Stimulated activated naive B cell treated with anti-CD40 and anti-IgM and Interleukin-4, amounts not matched to agents 10 μg/mL and 1 μg/mL and 100 μg/mL, for 72 hours (primary cell): ENCODE results near the gene DHX57.
"Not testable (repeated sequence)": the region's sequence is repeated elsewhere in the genome, so short reads cannot be mapped to it uniquely, and the experiment has no call there.

Experiments
- ATAC-seq, 2 donors: fragments of 150-1000 bp; cut with Tn5 transposase; replicated peaks; 2 replicates each; pipeline ENCODE4 v1.10.0; 2021; ENCODE audit warnings: moderate library complexity in 1 of 2
- DNase-seq: peaks from one replicate; pipeline ENCODE4 v3.0.0; 2021
- H3K27ac Mint-ChIP-seq: one replicate; pipeline ENCODE4 v1.8.0; 2022; ENCODE audit warnings: mild to moderate bottlenecking, mixed read lengths
- H3K27me3 Mint-ChIP-seq, 2 donors: one replicate each; pipeline ENCODE4 v1.8.0; 2022; ENCODE audit warnings: mixed read lengths in 2 of 2
- H3K36me3 Mint-ChIP-seq, 2 donors: one replicate each; pipeline ENCODE4 v1.8.0; 2022; ENCODE audit warnings: mixed read lengths in 2 of 2, mild to moderate bottlenecking in 1 of 2
- H3K4me1 Mint-ChIP-seq, 2 donors: one replicate each; pipeline ENCODE4 v1.8.0; 2022; ENCODE audit warnings: mixed read lengths in 2 of 2, mild to moderate bottlenecking in 1 of 2
- H3K4me3 Mint-ChIP-seq, 2 donors: one replicate each; pipeline ENCODE4 v1.8.0; 2022; ENCODE audit warnings: mild to moderate bottlenecking in 2 of 2, mixed read lengths in 2 of 2, moderate library complexity in 1 of 2
- H3K9me3 Mint-ChIP-seq, 2 donors: one replicate each; pipeline ENCODE4 v1.8.0; 2022; ENCODE audit warnings: mixed read lengths in 2 of 2, mild to moderate bottlenecking in 1 of 2

The DHX57 gene

GRCh38 chr2:38797953-38798352 is 77.8 kb downstream of the DHX57 start:
- H3K27ac Mint-ChIP-seq = no peak overlapping the region
- H3K4me1 Mint-ChIP-seq = no peaks in the 10 kb centered on the region
- H3K27me3 Mint-ChIP-seq = no peaks in the 10 kb centered on the region
- no peak for ATAC-seq
- no peak overlapping the region for H3K4me3 Mint-ChIP-seq
- no peaks in the 10 kb centered on the region for H3K9me3 Mint-ChIP-seq
- no peak for DNase-seq
- peaks cover 24 to 38% of the 10 kb centered on the region in 2 donors for H3K36me3 Mint-ChIP-seq

- ATAC-seq (no peak), DNase-seq (no peak)
- Mint-ChIP-seq H3K4me1 (no peaks in the 10 kb centered on the region), H3K9me3 (no peaks in the 10 kb centered on the region), H3K4me3 (no peak overlapping the region), H3K27me3 (no peaks in the 10 kb centered on the region), H3K36me3 (peaks cover 21 to 32% of the 10 kb centered on the region in 2 donors), H3K27ac (no peak overlapping the region)
Measured at GRCh38 chr2:38797250-38797676, 78.5 kb downstream of the DHX57 start.

GRCh38 chr2:38795016-38795415 is 80.7 kb downstream of the DHX57 start:
- DNase-seq, H3K4me3 Mint-ChIP-seq, ATAC-seq: not testable (repeated sequence)

GRCh38 chr2:38794235-38794946 is 81.3 kb downstream of the DHX57 start:
- H3K27me3 Mint-ChIP-seq = no peaks in the 10 kb centered on the region
- H3K9me3 Mint-ChIP-seq = no peaks in the 10 kb centered on the region
- H3K4me1 Mint-ChIP-seq = peaks cover 0 to 4% of the 10 kb centered on the region in 2 donors
- H3K27ac Mint-ChIP-seq = no peak overlapping the region
- peaks cover 16 to 20% of the 10 kb centered on the region in 2 donors for H3K36me3 Mint-ChIP-seq
- H3K4me3 Mint-ChIP-seq = no peak overlapping the region
- ATAC-seq (no peak), DNase-seq (no peak)

More at GRCh38 chr2:38795016-38795415, 80.7 kb downstream of the DHX57 start:
- H3K4me1 Mint-ChIP-seq, H3K9me3 Mint-ChIP-seq, H3K27ac Mint-ChIP-seq, H3K27me3 Mint-ChIP-seq: not testable (repeated sequence)
- peaks cover 16 to 20% of the 10 kb centered on the region in 2 donors for H3K36me3 Mint-ChIP-seq

GRCh38 chr2:38793511-38793910 is 82.2 kb downstream of the DHX57 start:
- Mint-ChIP-seq H3K4me1 (peaks cover 0 to 4% of the 10 kb centered on the region in 2 donors), H3K27me3 (no peaks in the 10 kb centered on the region), H3K36me3 (peaks cover 9 to 17% of the 10 kb centered on the region in 2 donors), H3K27ac (no peak overlapping the region), H3K4me3 (no peak overlapping the region), H3K9me3 (no peaks in the 10 kb centered on the region)
- DNase-seq = no peak
- ATAC-seq = no peak

- Mint-ChIP-seq H3K27ac (no peak overlapping the region), H3K4me3 (no peak overlapping the region), H3K9me3 (no peaks in the 10 kb centered on the region), H3K4me1 (peaks cover 0 to 4% of the 10 kb centered on the region in 2 donors), H3K27me3 (no peaks in the 10 kb centered on the region), H3K36me3 (peaks cover 4 to 11% of the 10 kb centered on the region in 2 donors)
- no peak for ATAC-seq
- no peak for DNase-seq
Measured at GRCh38 chr2:38792751-38793150, 83.0 kb downstream of the DHX57 start.

- H3K4me1 Mint-ChIP-seq, DNase-seq, H3K27ac Mint-ChIP-seq, ATAC-seq, H3K27me3 Mint-ChIP-seq, H3K9me3 Mint-ChIP-seq, H3K4me3 Mint-ChIP-seq, H3K36me3 Mint-ChIP-seq: not testable (repeated sequence)
Measured at GRCh38 chr2:38792321-38792720, 83.4 kb downstream of the DHX57 start.

- Mint-ChIP-seq H3K27me3 (no peaks in the 10 kb centered on the region), H3K36me3 (peaks cover 0 to 5% of the 10 kb centered on the region in 2 donors), H3K27ac (no peak overlapping the region), H3K9me3 (no peaks in the 10 kb centered on the region), H3K4me3 (no peak overlapping the region), H3K4me1 (peaks cover 0 to 4% of the 10 kb centered on the region in 2 donors)
- ATAC-seq = peak; percentile 57 to 64
- no peak for DNase-seq
Measured at GRCh38 chr2:38791744-38792143, 84.0 kb downstream of the DHX57 start.

GRCh38 chr2:38789691-38790090 is 86.0 kb downstream of the DHX57 start:
- Mint-ChIP-seq H3K27me3 (no peaks in the 10 kb centered on the region), H3K27ac (no peak overlapping the region), H3K4me3 (no peak overlapping the region), H3K36me3 (peaks cover 0 to 5% of the 10 kb centered on the region in 2 donors), H3K4me1 (peaks cover 0 to 4% of the 10 kb centered on the region in 2 donors), H3K9me3 (no peaks in the 10 kb centered on the region)
- ATAC-seq = no peak
- no peak for DNase-seq

GRCh38 chr2:38788306-38788705 is 87.4 kb downstream of the DHX57 start:
- DNase-seq (no peak), ATAC-seq (no peak)
- no peak overlapping the region for H3K27ac Mint-ChIP-seq
- H3K4me3 Mint-ChIP-seq = no peak overlapping the region
- peaks cover 0 to 5% of the 10 kb centered on the region in 2 donors for H3K36me3 Mint-ChIP-seq
- H3K4me1 Mint-ChIP-seq = peaks cover 0 to 4% of the 10 kb centered on the region in 2 donors
- H3K27me3 Mint-ChIP-seq = no peaks in the 10 kb centered on the region
- no peaks in the 10 kb centered on the region for H3K9me3 Mint-ChIP-seq

GRCh38 chr2:38783586-38783985 is 92.1 kb downstream of the DHX57 start:
- ATAC-seq (no peak), DNase-seq (no peak)
- Mint-ChIP-seq H3K4me1 (peaks cover 0 to 14% of the 10 kb centered on the region in 2 donors), H3K27ac (no peak overlapping the region), H3K9me3 (no peaks in the 10 kb centered on the region), H3K36me3 (peaks cover 13 to 17% of the 10 kb centered on the region in 2 donors), H3K4me3 (no peak overlapping the region), H3K27me3 (no peaks in the 10 kb centered on the region)

GRCh38 chr2:38778687-38779082 is 97.0 kb downstream of the DHX57 start:
- DNase-seq (no peak), ATAC-seq (no peak)
- Mint-ChIP-seq H3K4me1 (peaks cover 2 to 32% of the 10 kb centered on the region in 2 donors), H3K4me3 (peak overlapping the region; percentile 97), H3K9me3 (no peaks in the 10 kb centered on the region), H3K36me3 (peaks cover 18 to 21% of the 10 kb centered on the region in 2 donors), H3K27ac (peak overlapping the region; percentile 97), H3K27me3 (peaks cover 10 to 26% of the 10 kb centered on the region in 2 donors)

GRCh38 chr2:38776531-38776930 is 99.2 kb downstream of the DHX57 start:
- Mint-ChIP-seq H3K27ac (no peak overlapping the region), H3K4me3 (no peak overlapping the region)
- DNase-seq = no peak

GRCh38 chr2:38775921-38776225 is 99.9 kb downstream of the DHX57 start:
- Mint-ChIP-seq H3K4me3 (no peak overlapping the region), H3K27ac (no peak overlapping the region), H3K36me3 (peaks cover 5 to 9% of the 10 kb centered on the region in 2 donors), H3K27me3 (peaks cover 10 to 38% of the 10 kb centered on the region in 2 donors), H3K9me3 (no peaks in the 10 kb centered on the region), H3K4me1 (peaks cover 2 to 23% of the 10 kb centered on the region in 2 donors)
- DNase-seq (no peak), ATAC-seq (no peak)

More at GRCh38 chr2:38776531-38776930, 99.2 kb downstream of the DHX57 start:
- ATAC-seq = no peak
- Mint-ChIP-seq H3K36me3 (peaks cover 11 to 13% of the 10 kb centered on the region in 2 donors), H3K4me1 (peaks cover 2 to 23% of the 10 kb centered on the region in 2 donors), H3K27me3 (peaks cover 10 to 38% of the 10 kb centered on the region in 2 donors), H3K9me3 (no peaks in the 10 kb centered on the region)
